IMR-90 (cell line): ENCODE measurements around the gene KIAA0319L. TPM values are rescaled to one million over a fixed set of nuclear protein-coding genes. Genes with fewer than 3 reads are reported as not detected.

Experiments
- ATAC-seq: fragments of 200-7000 bp; cut with Tn5 transposase; 2 replicates; pipeline ENCODE4 v1.9.1; 2020; ENCODE audit warnings: low read depth, mild to moderate bottlenecking, moderate library complexity
- BruUV-seq: library from RNA; stranded (reverse); fragments of 400-500 nt; replicated peaks from 2 replicates; lab custom pipeline; 2021; lab: Mats Ljungman, UMichigan
- CTCF ChIA-PET: fragments of 300-600 bp; formaldehyde crosslinking; extraction: SDS; loops from one replicate; lab custom pipeline; 2021; ENCODE audit warnings: antibody characterized with exemption; lab: Yijun Ruan, JAX
- POLR2A ChIA-PET: fragments of 300-600 bp; sonication (Branson Sonifier 250); formaldehyde crosslinking; loops from one replicate; lab custom pipeline; 2022; ENCODE audit warnings: antibody characterized with exemption; ENCODE audit not compliant: unreplicated experiment; lab: Charles Lee
- DNase-seq: peaks from one replicate; pipeline ENCODE4 v3.0.0; 2013
- H2AFZ ChIP-seq: replicated peaks from 2 replicates; pipeline ENCODE3; 2013; ENCODE audit warnings: low read length, mild to moderate bottlenecking; ENCODE audit not compliant: poor library complexity
- H2AK5ac ChIP-seq: 2 replicates; pipeline ENCODE4 v1.6.1; 2013; ENCODE audit warnings: low read depth, low read length, inconsistent platforms
- H2AK9ac ChIP-seq: replicated peaks from 2 replicates; pipeline ENCODE3; 2013; ENCODE audit warnings: mild to moderate bottlenecking, low read depth, low read length, moderate library complexity; ENCODE audit not compliant: poor library complexity
- H2BK120ac ChIP-seq: 2 replicates; pipeline ENCODE4 v1.6.1; 2013; ENCODE audit warnings: low read depth, low read length, inconsistent platforms
- H2BK15ac ChIP-seq: 3 replicates; pipeline ENCODE4 v1.6.1; 2013; ENCODE audit warnings: low read depth, low read length, inconsistent platforms
- H2BK20ac ChIP-seq: 2 replicates; pipeline ENCODE4 v1.6.1; 2013; ENCODE audit warnings: low read depth, mild to moderate bottlenecking, inconsistent platforms, low read length, moderate library complexity
- H2BK5ac ChIP-seq: 2 replicates; pipeline ENCODE4 v1.6.1; 2013; ENCODE audit warnings: mild to moderate bottlenecking, low read depth, low read length, inconsistent platforms; ENCODE audit not compliant: poor library complexity, severe bottlenecking
- H3K14ac ChIP-seq: replicated peaks from 2 replicates; pipeline ENCODE4 v1.6.1; 2013; ENCODE audit warnings: low read depth, low read length, inconsistent platforms
- H3K18ac ChIP-seq: 2 replicates; pipeline ENCODE4 v1.6.1; 2013; ENCODE audit warnings: low read depth, low read length, control low read depth
- H3K23ac ChIP-seq: 2 replicates; pipeline ENCODE4 v1.6.1; 2013; ENCODE audit warnings: low read depth, low read length, inconsistent platforms
- H3K27ac ChIP-seq: 2 replicates; pipeline ENCODE4 v1.5.1; 2013; ENCODE audit warnings: mild to moderate bottlenecking, control low read depth, low read length; ENCODE audit not compliant: insufficient read depth
- H3K27me3 ChIP-seq: 2 replicates; pipeline ENCODE4 v1.6.1; 2013; ENCODE audit warnings: low read length; ENCODE audit not compliant: control insufficient read depth, insufficient read depth
- H3K36me3 ChIP-seq: 2 replicates; pipeline ENCODE4 v1.6.1; 2013; ENCODE audit warnings: low read length, mixed read lengths; ENCODE audit not compliant: control insufficient read depth, insufficient read depth
- H3K4ac ChIP-seq: 2 replicates; pipeline ENCODE4 v1.6.1; 2013; ENCODE audit warnings: low read depth, low read length, inconsistent platforms
- H3K4me1 ChIP-seq: 2 replicates; pipeline ENCODE4 v1.6.1; 2013; ENCODE audit warnings: low read length, mixed read lengths; ENCODE audit not compliant: control insufficient read depth, insufficient read depth
- H3K4me2 ChIP-seq: 2 replicates; pipeline ENCODE4 v1.6.1; 2013; ENCODE audit warnings: low read depth, mild to moderate bottlenecking, control low read depth, low read length, moderate library complexity
- H3K4me3 ChIP-seq: 2 replicates; pipeline ENCODE4 v1.5.1; 2013; ENCODE audit warnings: low read depth, mild to moderate bottlenecking, control low read depth, low read length, moderate library complexity; ENCODE audit not compliant: insufficient read depth
- H3K56ac ChIP-seq: 2 replicates; pipeline ENCODE4 v1.6.1; 2013; ENCODE audit warnings: low read length, inconsistent platforms; ENCODE audit not compliant: insufficient read depth; ENCODE audit errors: extremely low read depth
- H3K79me1 ChIP-seq, 2 experiments: 2 replicates each; pipeline ENCODE4 v1.6.1; 2013; ENCODE audit warnings: low read length in 2 of 2, inconsistent platforms in 1 of 2, low read depth in 1 of 2
- H3K9ac ChIP-seq: 2 replicates; pipeline ENCODE4 v1.6.1; 2013; ENCODE audit warnings: low read depth, low read length, control low read depth
- H3K9me1 ChIP-seq: 2 replicates; pipeline ENCODE4 v1.6.1; 2013; ENCODE audit warnings: low read length, inconsistent platforms; ENCODE audit not compliant: insufficient read depth
- H3K9me3 ChIP-seq: 2 replicates; pipeline ENCODE4 v1.6.1; 2013; ENCODE audit warnings: low read length; ENCODE audit not compliant: control insufficient read depth, insufficient read depth
- H4K20me1 ChIP-seq: 2 replicates; pipeline ENCODE4 v1.6.1; 2013; ENCODE audit warnings: low read length, inconsistent platforms; ENCODE audit not compliant: insufficient read depth
- H4K5ac ChIP-seq: 2 replicates; pipeline ENCODE4 v1.6.1; 2013; ENCODE audit warnings: mild to moderate bottlenecking, low read depth, low read length, control low read depth
- H4K8ac ChIP-seq, 2 experiments: 2 replicates each; pipeline ENCODE4 v1.6.1; 2013; ENCODE audit warnings: low read depth in 2 of 2, low read length in 2 of 2, control low read depth in 1 of 2, inconsistent platforms in 1 of 2
- H4K91ac ChIP-seq: 2 replicates; pipeline ENCODE4 v1.6.1; 2013; ENCODE audit warnings: low read depth, low read length, inconsistent platforms; ENCODE audit not compliant: insufficient read depth
- BHLHE40 ChIP-seq: fragments of 150-350 bp; IDR thresholded peaks from 2 replicates; pipeline ENCODE4 v1.6.1; 2016; ENCODE audit warnings: mild to moderate bottlenecking, low read depth, low read length
- CEBPB ChIP-seq: IDR thresholded peaks from 2 replicates; pipeline ENCODE4 v1.6.1; 2012; ENCODE audit warnings: low read depth, low read length, improper control_type of control experiment
- CHD1 ChIP-seq: IDR thresholded peaks from 2 replicates; pipeline ENCODE4 v1.6.1; 2012; ENCODE audit warnings: low read depth, low read length, improper control_type of control experiment
- ELK1 ChIP-seq: fragments of 150-350 bp; IDR thresholded peaks from 2 replicates; pipeline ENCODE4 v1.6.1; 2016; ENCODE audit warnings: low read depth, mild to moderate bottlenecking, low read length, moderate library complexity, borderline replicate concordance
- FOS ChIP-seq: fragments of 150-350 bp; IDR thresholded peaks from 2 replicates; pipeline ENCODE4 v1.6.1; 2016; ENCODE audit warnings: low read depth, low read length
- MAFK ChIP-seq: IDR thresholded peaks from 2 replicates; pipeline ENCODE4 v1.6.1; 2012; ENCODE audit warnings: low read depth, low read length, improper control_type of control experiment
- MAZ ChIP-seq: IDR thresholded peaks from 2 replicates; pipeline ENCODE4 v1.6.1; 2012; ENCODE audit warnings: low read depth, mild to moderate bottlenecking, low read length, improper control_type of control experiment, moderate library complexity, borderline replicate concordance
- MXI1 ChIP-seq: IDR thresholded peaks from 2 replicates; pipeline ENCODE4 v1.6.1; 2012; ENCODE audit warnings: low read depth, mild to moderate bottlenecking, low read length, moderate library complexity, borderline replicate concordance
- NFE2L2 ChIP-seq: fragments of 150-350 bp; IDR thresholded peaks from 2 replicates; pipeline ENCODE4 v1.6.1; 2016; ENCODE audit warnings: low read depth, mild to moderate bottlenecking, low read length
- POLR2A ChIP-seq: IDR thresholded peaks from 2 replicates; pipeline ENCODE4 v1.6.1; 2012; ENCODE audit warnings: mild to moderate bottlenecking, low read depth, low read length
- RAD21 ChIP-seq: IDR thresholded peaks from 2 replicates; pipeline ENCODE4 v1.6.1; 2012; ENCODE audit warnings: low read length, improper control_type of control experiment
- RCOR1 ChIP-seq: IDR thresholded peaks from 2 replicates; pipeline ENCODE4 v1.6.1; 2012; ENCODE audit warnings: mild to moderate bottlenecking, low read length, improper control_type of control experiment; ENCODE audit not compliant: insufficient replicate concordance
- RFX5 ChIP-seq: IDR thresholded peaks from 2 replicates; pipeline ENCODE4 v1.8.0; 2012; ENCODE audit warnings: low read depth, mild to moderate bottlenecking, low read length, moderate library complexity
- SMC3 ChIP-seq: fragments of 150-350 bp; IDR thresholded peaks from 2 replicates; pipeline ENCODE4 v1.6.1; 2016; ENCODE audit warnings: low read depth, mild to moderate bottlenecking, antibody characterized with exemption, low read length, moderate library complexity
- WGBS, 2 experiments: methylation state at CpG; one replicate each; pipeline versions ENCODE4 v1.1.5 to v1.1.7; 2013; ENCODE audit warnings: missing lambda C conversion rate in 2 of 2; ENCODE audit not compliant: insufficient read length in 1 of 2; ENCODE audit errors: extremely low coverage in 2 of 2; 5-methylcytosine and 5-hydroxymethylcytosine counted together
- dilution Hi-C: fragments of 300-500 bp; cut with HindIII; formaldehyde crosslinking; loops from one replicate; pipeline ENCODE4 v1.14.3; 2018; ENCODE audit warnings: low sequenced_read_pairs; ENCODE audit not compliant: unreplicated experiment
- in situ Hi-C: fragments of 300-500 bp; cut with MboI; formaldehyde crosslinking; loops from 3 replicates; pipeline ENCODE4 v1.14.3; 2019; ENCODE audit warnings: low sequenced_read_pairs, inconsistent platforms, mixed read lengths
- intact Hi-C: fragments of 100-400 bp; cut with micrococcal nuclease; formaldehyde crosslinking; loops from 2 replicates; pipeline ENCODE4 v1.10.0; 2022
- polyA plus RNA-seq, 3 experiments: library from polyadenylated mRNA; depleted of rRNA; stranded (reverse); fragments of >200 nt; gene quantifications; 2 replicates each; pipeline ENCODE4 v1.2.3, GENCODE V29; 2012; ENCODE audit warnings: low replicate concordance in 1 of 3
- total RNA-seq: library from RNA; depleted of rRNA; stranded (reverse); fragments of >200 nt; gene quantifications from 2 replicates; pipeline ENCODE4 v1.2.3, GENCODE V29; 2012
- TF ChIP-seq, protein P1 (sequence below): fragments of 150-350 bp; IDR thresholded peaks from 2 replicates; pipeline ENCODE4 v1.6.1; 2017; ENCODE audit warnings: mild to moderate bottlenecking, antibody characterized with exemption, low read length, low read depth

KIAA0319L gene
- total and polyA plus RNA-seq, 2 of the 4 experiments (the other 2 are of a cell fraction), result 38.0 to 49.8 TPM

GRCh38 chr1:35564884-35565741 lies 7.9 kb upstream of the KIAA0319L start:
- H3K36me3 ChIP-seq, result peaks cover 41% of the 10 kb centered on the region
- H4K20me1 ChIP-seq, result peaks cover 32% of the 10 kb centered on the region
- no peak overlapping the region for H3K27ac ChIP-seq
- CTCF ChIA-PET, result interaction anchor here (0.6 to 1.7 kb wide), 6 partner anchors 10 to 162 kb away, joined by 3 to 21 read pairs (median 4); no protein-coding TSS in a partner anchor
- H3K56ac ChIP-seq, result no peak overlapping the region
- peaks cover 2 to 15% of the 10 kb centered on the region in 2 experiments; a peak in 1 of 4 replicates for H3K79me1 ChIP-seq
- dilution Hi-C loops, result no loop called here
- H2AK9ac ChIP-seq, result no peak overlapping the region
- POLR2A ChIA-PET, result interaction anchor here (0.6 kb wide), 2 partner anchors 12 to 176 kb away, joined by 3 to 8 read pairs; no protein-coding TSS in a partner anchor
- no peak overlapping the region for H3K14ac ChIP-seq
- no peaks in the 10 kb centered on the region for H3K9me1 ChIP-seq
- ATAC-seq, result no peak
- TF ChIP-seq CEBPB (no peak), CHD1 (no peak), NFE2L2 (no peak), MXI1 (no peak), RCOR1 (no peak), SMC3 (no peak), FOS (no peak), MAFK (no peak), ELK1 (no peak), RAD21 (no peak), RFX5 (no peak), POLR2A (no peak), MAZ (no peak), BHLHE40 (no peak)
- TF ChIP-seq, protein P1, sequence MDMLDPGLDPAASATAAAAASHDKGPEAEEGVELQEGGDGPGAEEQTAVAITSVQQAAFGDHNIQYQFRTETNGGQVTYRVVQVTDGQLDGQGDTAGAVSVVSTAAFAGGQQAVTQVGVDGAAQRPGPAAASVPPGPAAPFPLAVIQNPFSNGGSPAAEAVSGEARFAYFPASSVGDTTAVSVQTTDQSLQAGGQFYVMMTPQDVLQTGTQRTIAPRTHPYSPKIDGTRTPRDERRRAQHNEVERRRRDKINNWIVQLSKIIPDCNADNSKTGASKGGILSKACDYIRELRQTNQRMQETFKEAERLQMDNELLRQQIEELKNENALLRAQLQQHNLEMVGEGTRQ, result no peak
- no peak for DNase-seq
- H3K23ac ChIP-seq, result no peak overlapping the region
- H3K4ac ChIP-seq, result no peak overlapping the region
- no peak overlapping the region for H2BK20ac ChIP-seq
- no peak overlapping the region for H3K18ac ChIP-seq
- intact Hi-C loops, result loop anchor here (1.0 kb wide), 1 partner anchor 114 kb away; no protein-coding TSS in a partner anchor
- H2BK120ac ChIP-seq, result no peak overlapping the region
- no peak overlapping the region for H2BK5ac ChIP-seq
- WGBS, 2 experiments, result 97% methylated on average over 5 of the region's 28 CpGs; no CpG with 5 or more reads in 1 of the 2 experiments
- no peak overlapping the region for H4K91ac ChIP-seq
- no peak overlapping the region for H4K5ac ChIP-seq
- H2AFZ ChIP-seq, result no peak overlapping the region
- no peaks in the 10 kb centered on the region; the same call in 1 of the 2 replicates for H3K4me1 ChIP-seq
- no peaks in the 10 kb centered on the region for H3K27me3 ChIP-seq
- H4K8ac ChIP-seq, result no peak overlapping the region
- H2AK5ac ChIP-seq, result no peak overlapping the region
- H3K4me3 ChIP-seq, result no peak overlapping the region
- no peak overlapping the region for H2BK15ac ChIP-seq
- in situ Hi-C loops, result loop anchor here (5.0 to 10.0 kb wide), 3 partner anchors 113 to 370 kb away; partner anchors contain the start of gene SFPQ
- H3K9ac ChIP-seq, result no peak overlapping the region
- no peak overlapping the region for H3K4me2 ChIP-seq
- no peaks in the 10 kb centered on the region for H3K9me3 ChIP-seq
- BruUV-seq, result no TSS peak
